GM21515 (cell line): Measurements from ENCODE around the gene RAI1.

ENCODE experiments used
- ATAC-seq: cut with Tn5 transposase; IDR thresholded peaks from one replicate; pipeline ENCODE4 v1.9.1; 2021; ENCODE audit not compliant: unreplicated experiment

The RAI1 gene

GRCh38 chr17:17745476-17746455, 64.5 kb downstream of the RAI1 start:
- ATAC-seq: no peak

- ATAC-seq: no peak
Observed at GRCh38 chr17:17748179-17748578, 66.9 kb downstream of the RAI1 start.

- ATAC-seq: no peak
Observed at GRCh38 chr17:17748604-17749003, 67.3 kb downstream of the RAI1 start.

- ATAC-seq: no peak
Observed at GRCh38 chr17:17749025-17749772, 67.9 kb downstream of the RAI1 start.

- ATAC-seq: no peak
Observed at GRCh38 chr17:17749921-17750320, 68.7 kb downstream of the RAI1 start.

- ATAC-seq: no peak
Observed at GRCh38 chr17:17750881-17751280, 69.6 kb downstream of the RAI1 start.

GRCh38 chr17:17751489-17752088, 70.3 kb downstream of the RAI1 start:
- ATAC-seq: no peak

- ATAC-seq: peak; percentile 70
Observed at GRCh38 chr17:17752089-17752820, 71.0 kb downstream of the RAI1 start.

- ATAC-seq: no peak
Observed at GRCh38 chr17:17752821-17753321, 71.6 kb downstream of the RAI1 start.

GRCh38 chr17:17754719-17755686, 73.7 kb downstream of the RAI1 start:
- ATAC-seq: no peak

- ATAC-seq: no peak
Observed at GRCh38 chr17:17755715-17756114, 74.5 kb downstream of the RAI1 start.

- ATAC-seq: no peak
Observed at GRCh38 chr17:17757391-17757791, 76.1 kb downstream of the RAI1 start.

GRCh38 chr17:17757956-17758845, 76.9 kb downstream of the RAI1 start:
- no peak for ATAC-seq

- ATAC-seq: no peak
Observed at GRCh38 chr17:17758941-17759563, 77.8 kb downstream of the RAI1 start.

- no peak for ATAC-seq
Observed at GRCh38 chr17:17760350-17760749, 79.1 kb downstream of the RAI1 start.

- no peak for ATAC-seq
Observed at GRCh38 chr17:17760872-17761550, 79.8 kb downstream of the RAI1 start.

- no peak for ATAC-seq
Observed at GRCh38 chr17:17761894-17762743, 80.9 kb downstream of the RAI1 start.
